ENCODE measurements around the gene DHRSX. TPM values are rescaled to one million over a fixed set of nuclear protein-coding genes. Genes with fewer than 3 reads are reported as not detected.
"Not testable (repeated sequence)": the region's sequence is repeated elsewhere in the genome, so short reads cannot be mapped to it uniquely, and the experiment has no call there.

Gene DHRSX
- total RNA-seq, 1 experiment from 2014 or later: 14.0 TPM

DNA sequence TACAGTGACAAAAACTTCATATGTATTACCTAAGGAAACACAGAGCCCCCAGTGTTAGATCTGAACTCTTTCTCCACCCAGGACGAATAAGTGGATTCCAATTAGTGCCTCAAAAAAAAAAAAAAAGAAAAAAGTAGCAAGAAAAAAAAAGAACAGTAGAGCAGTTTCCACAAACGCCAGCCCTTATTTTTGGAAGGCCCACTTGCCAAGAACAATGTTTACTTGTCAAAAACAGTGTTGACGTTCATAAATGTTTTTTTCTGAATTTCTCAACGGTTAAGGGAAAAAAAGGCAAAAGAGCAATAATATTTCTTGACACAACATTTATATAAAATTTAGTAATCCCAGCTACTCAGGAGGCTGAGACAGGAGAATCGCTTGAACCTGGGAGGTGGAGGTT, 38.7 kb downstream of the DHRSX start:
- no peaks in the 10 kb centered on the region for H3K27me3 ChIP-seq (ENCODE audit: low read length)
- peaks cover 11% of the 10 kb centered on the region for H3K79me2 ChIP-seq (ENCODE audit: low read length)
- no peak overlapping the region for H3K4me2 ChIP-seq (ENCODE audit: low read depth, low read length, poor library complexity, severe bottlenecking)
- no peaks in the 10 kb centered on the region for H3K36me3 ChIP-seq (ENCODE audit: insufficient read depth, low read length)
- H3K4me1 ChIP-seq (ENCODE audit: low read length): no peaks in the 10 kb centered on the region
- no peak overlapping the region for H3K9ac ChIP-seq (ENCODE audit: low read length)
- H3K4me3 ChIP-seq (ENCODE audit: low read length): no peak overlapping the region
- no peak overlapping the region for H3K27ac ChIP-seq (ENCODE audit: low read length)
- H4K20me1 ChIP-seq (ENCODE audit: insufficient read depth, low read depth, low read length): no peaks in the 10 kb centered on the region
- no peak overlapping the region for H2AFZ ChIP-seq (ENCODE audit: low read length)
- no peak for DNase-seq
- no peaks in the 10 kb centered on the region for H3K9me2 ChIP-seq (replicated peaks; ENCODE audit: insufficient read depth, low read length)
- H3K9me3 ChIP-seq (ENCODE audit: low read length): no peaks in the 10 kb centered on the region

DNA sequence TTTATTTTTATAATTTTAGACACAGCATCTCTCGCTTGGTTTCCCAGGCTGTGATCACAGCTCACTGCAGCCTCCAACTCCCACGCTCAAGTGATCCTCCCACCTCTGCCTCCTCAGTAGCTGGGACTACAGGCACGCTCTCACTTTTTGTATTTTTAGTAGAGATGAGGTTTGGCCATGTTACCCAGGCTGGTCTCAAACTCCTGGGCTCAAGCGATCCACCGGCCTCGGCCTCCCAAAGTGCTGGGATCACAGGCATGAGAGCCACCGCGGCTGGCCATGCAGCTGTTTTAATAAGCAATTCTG, 39.1 kb downstream of the DHRSX start:
- Histone ChIP-seq H3K4me3 (ENCODE audit: low read length) (no peak overlapping the region), H3K36me3 (ENCODE audit: insufficient read depth, low read length) (no peaks in the 10 kb centered on the region), H3K4me1 (ENCODE audit: low read length) (no peaks in the 10 kb centered on the region), H3K27ac (ENCODE audit: low read length) (no peak overlapping the region), H3K27me3 (ENCODE audit: low read length) (no peaks in the 10 kb centered on the region), H3K9me2 (replicated peaks; ENCODE audit: insufficient read depth, low read length) (no peaks in the 10 kb centered on the region), H2AFZ (ENCODE audit: low read length) (no peak overlapping the region), H3K9me3 (ENCODE audit: low read length) (no peaks in the 10 kb centered on the region), H3K9ac (ENCODE audit: low read length) (no peak overlapping the region), H4K20me1 (ENCODE audit: insufficient read depth, low read depth, low read length) (no peaks in the 10 kb centered on the region), H3K79me2 (ENCODE audit: low read length) (peaks cover 12% of the 10 kb centered on the region), H3K4me2 (ENCODE audit: low read depth, low read length, poor library complexity, severe bottlenecking) (no peak overlapping the region)
- no peak for DNase-seq

DNA sequence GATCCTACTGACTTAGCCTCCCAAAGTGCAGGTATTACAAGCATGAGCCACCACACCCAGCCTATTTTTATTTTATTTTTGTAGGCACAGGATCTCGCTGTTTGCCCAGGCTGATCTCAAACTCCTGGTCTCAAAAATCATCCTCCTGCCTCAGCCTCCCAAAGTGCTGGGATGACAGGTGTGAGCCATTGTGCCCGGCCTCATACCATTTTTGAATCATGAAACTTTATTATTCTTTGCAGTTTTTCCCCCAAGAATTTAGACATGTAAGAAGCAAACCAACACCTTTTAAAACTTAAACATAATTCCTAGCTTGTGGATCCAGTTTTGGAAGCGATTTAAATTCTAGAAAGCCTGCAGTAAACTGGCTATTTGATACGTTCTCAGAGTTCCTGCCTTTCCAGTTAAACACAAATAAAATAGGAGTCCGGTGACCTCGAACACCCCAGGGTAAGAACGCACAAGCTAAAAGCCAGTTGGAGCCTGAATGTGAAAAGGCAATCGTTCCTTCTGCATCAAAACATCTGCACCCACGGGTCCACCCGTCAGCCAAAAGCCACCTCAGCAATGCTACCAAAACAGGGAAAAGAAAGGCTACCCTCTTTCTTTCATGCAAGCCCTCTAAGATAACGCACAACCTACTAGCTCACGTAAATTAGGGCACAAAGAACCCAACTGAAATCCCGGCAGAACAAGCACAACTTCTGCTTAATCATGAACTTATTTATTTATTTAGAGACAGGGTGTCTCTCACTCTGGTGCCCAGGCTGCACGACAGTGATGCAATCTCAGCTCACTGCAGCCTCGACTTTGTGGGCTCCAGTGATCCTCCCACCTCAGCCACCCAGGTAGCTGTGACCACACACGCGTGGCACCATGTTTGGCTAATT, 39.7 kb downstream of the DHRSX start:
- H3K79me2 ChIP-seq (ENCODE audit: low read length): peaks cover 12% of the 10 kb centered on the region
- H3K27ac ChIP-seq (ENCODE audit: low read length); H3K27me3 ChIP-seq (ENCODE audit: low read length); H3K4me3 ChIP-seq (ENCODE audit: low read length); H3K9me2 ChIP-seq (replicated peaks; ENCODE audit: insufficient read depth, low read length); H3K9me3 ChIP-seq (ENCODE audit: low read length); H3K9ac ChIP-seq (ENCODE audit: low read length); H3K36me3 ChIP-seq (ENCODE audit: insufficient read depth, low read length); H3K4me2 ChIP-seq (ENCODE audit: low read depth, low read length, poor library complexity, severe bottlenecking); H4K20me1 ChIP-seq (ENCODE audit: insufficient read depth, low read depth, low read length); H3K4me1 ChIP-seq (ENCODE audit: low read length); H2AFZ ChIP-seq (ENCODE audit: low read length); DNase-seq: not testable (repeated sequence)

DNA sequence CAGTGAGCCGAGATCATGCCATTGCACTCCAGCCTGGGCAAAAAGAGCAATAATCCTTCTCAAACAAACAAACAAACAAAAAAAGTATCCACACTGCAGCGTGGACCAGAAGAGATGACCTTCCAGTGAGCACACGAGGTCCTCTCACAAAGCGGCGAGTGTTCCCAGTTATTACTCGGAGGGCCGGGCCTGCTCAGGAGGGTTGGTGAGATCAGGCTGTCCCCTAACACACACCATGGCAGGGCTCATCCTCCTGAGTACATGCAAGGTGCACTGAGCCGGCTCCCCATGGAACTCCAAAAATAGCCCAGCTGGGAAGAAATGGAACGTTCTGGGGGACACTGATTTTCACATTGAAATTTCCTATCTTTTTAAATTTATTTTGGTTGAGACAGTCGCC, 40.7 kb downstream of the DHRSX start:
- H3K36me3 ChIP-seq (ENCODE audit: insufficient read depth, low read length); H2AFZ ChIP-seq (ENCODE audit: low read length); H3K4me1 ChIP-seq (ENCODE audit: low read length); H3K4me3 ChIP-seq (ENCODE audit: low read length); H3K27me3 ChIP-seq (ENCODE audit: low read length); DNase-seq; H4K20me1 ChIP-seq (ENCODE audit: insufficient read depth, low read depth, low read length); H3K9ac ChIP-seq (ENCODE audit: low read length); H3K9me2 ChIP-seq (replicated peaks; ENCODE audit: insufficient read depth, low read length); H3K9me3 ChIP-seq (ENCODE audit: low read length); H3K27ac ChIP-seq (ENCODE audit: low read length); H3K4me2 ChIP-seq (ENCODE audit: low read depth, low read length, poor library complexity, severe bottlenecking): not testable (repeated sequence)
- H3K79me2 ChIP-seq (ENCODE audit: low read length): peaks cover 12% of the 10 kb centered on the region

DNA sequence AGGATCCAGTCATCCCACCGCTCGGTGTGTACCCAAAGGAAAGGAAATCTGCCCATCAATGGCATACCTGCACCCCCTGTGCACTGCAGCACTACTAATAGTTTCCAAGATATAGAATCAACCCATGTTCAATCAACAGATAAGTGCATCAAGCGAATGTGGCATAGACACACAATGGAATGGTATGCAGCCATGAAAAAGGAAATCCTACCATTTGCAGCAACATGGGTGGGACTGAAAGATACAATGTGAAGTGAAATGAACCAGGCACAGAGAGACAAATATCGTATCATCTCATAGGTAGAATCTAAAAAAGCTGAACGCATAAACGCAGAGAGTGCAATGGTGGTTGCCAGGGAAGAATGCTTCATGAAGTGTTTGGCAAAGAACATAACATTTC, 42.5 kb downstream of the DHRSX start:
- no peaks in the 10 kb centered on the region for H3K9me2 ChIP-seq (replicated peaks; ENCODE audit: insufficient read depth, low read length)
- no peaks in the 10 kb centered on the region for H3K9me3 ChIP-seq (ENCODE audit: low read length)
- no peak overlapping the region for H2AFZ ChIP-seq (ENCODE audit: low read length)
- H3K79me2 ChIP-seq (ENCODE audit: low read length): peaks cover 12% of the 10 kb centered on the region
- H3K4me2 ChIP-seq (ENCODE audit: low read depth, low read length, poor library complexity, severe bottlenecking): no peak overlapping the region
- H3K36me3 ChIP-seq (ENCODE audit: insufficient read depth, low read length): no peaks in the 10 kb centered on the region
- no peaks in the 10 kb centered on the region for H3K4me1 ChIP-seq (ENCODE audit: low read length)
- H3K27me3 ChIP-seq (ENCODE audit: low read length): no peaks in the 10 kb centered on the region
- no peaks in the 10 kb centered on the region for H4K20me1 ChIP-seq (ENCODE audit: insufficient read depth, low read depth, low read length)
- no peak for DNase-seq
- no peak overlapping the region for H3K4me3 ChIP-seq (ENCODE audit: low read length)
- no peak overlapping the region for H3K27ac ChIP-seq (ENCODE audit: low read length)
- H3K9ac ChIP-seq (ENCODE audit: low read length): no peak overlapping the region

DNA sequence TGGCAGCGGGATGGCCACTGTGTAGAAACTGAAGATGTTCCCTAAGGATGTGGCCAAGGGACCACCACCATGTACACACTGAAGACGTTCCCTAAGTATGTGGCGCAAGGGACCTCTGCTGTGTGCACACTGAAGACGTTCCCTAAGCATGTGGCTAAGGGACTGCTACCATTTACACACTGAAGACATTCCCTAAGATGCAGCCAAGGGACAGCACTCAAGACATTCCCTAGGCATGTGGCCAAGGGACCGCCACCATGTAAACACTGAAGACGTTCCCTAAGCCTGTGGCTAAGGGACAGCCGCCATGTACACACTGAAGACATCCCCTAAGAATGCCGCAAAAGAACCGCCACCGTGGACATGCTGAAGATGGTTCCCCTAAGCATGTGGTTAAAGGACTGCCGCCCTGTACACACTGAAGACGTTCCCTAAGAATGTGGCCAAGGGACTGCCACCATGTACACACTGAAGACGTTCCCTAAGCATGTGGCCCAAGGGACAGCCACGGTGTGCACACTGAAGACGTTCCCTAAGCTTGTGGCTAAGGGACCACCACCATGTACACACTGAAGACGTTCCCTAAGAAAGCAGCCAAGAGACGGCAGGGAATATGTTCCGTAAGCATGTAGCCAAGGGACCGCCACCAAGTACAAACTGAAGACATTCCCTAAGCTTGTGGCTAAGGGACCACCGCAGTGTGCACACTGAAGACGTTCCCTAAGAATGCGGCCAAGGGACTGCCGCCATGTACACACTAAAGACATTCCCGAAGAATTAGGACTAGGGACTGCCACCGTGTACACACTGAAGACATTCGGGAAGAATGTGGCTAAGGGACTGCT, 43.3 kb downstream of the DHRSX start:
- H3K9me3 ChIP-seq (ENCODE audit: low read length): no peaks in the 10 kb centered on the region
- no peaks in the 10 kb centered on the region for H3K4me1 ChIP-seq (ENCODE audit: low read length)
- no peak overlapping the region for H3K27ac ChIP-seq (ENCODE audit: low read length)
- no peak overlapping the region for H3K9ac ChIP-seq (ENCODE audit: low read length)
- no peaks in the 10 kb centered on the region for H3K36me3 ChIP-seq (ENCODE audit: insufficient read depth, low read length)
- no peak for DNase-seq
- H3K9me2 ChIP-seq (replicated peaks; ENCODE audit: insufficient read depth, low read length): no peaks in the 10 kb centered on the region
- H4K20me1 ChIP-seq (ENCODE audit: insufficient read depth, low read depth, low read length): no peaks in the 10 kb centered on the region
- no peak overlapping the region for H3K4me2 ChIP-seq (ENCODE audit: low read depth, low read length, poor library complexity, severe bottlenecking)
- H3K4me3 ChIP-seq (ENCODE audit: low read length): no peak overlapping the region
- H2AFZ ChIP-seq (ENCODE audit: low read length): no peak overlapping the region
- H3K79me2 ChIP-seq (ENCODE audit: low read length): peaks cover 16% of the 10 kb centered on the region
- H3K27me3 ChIP-seq (ENCODE audit: low read length): no peaks in the 10 kb centered on the region

DNA sequence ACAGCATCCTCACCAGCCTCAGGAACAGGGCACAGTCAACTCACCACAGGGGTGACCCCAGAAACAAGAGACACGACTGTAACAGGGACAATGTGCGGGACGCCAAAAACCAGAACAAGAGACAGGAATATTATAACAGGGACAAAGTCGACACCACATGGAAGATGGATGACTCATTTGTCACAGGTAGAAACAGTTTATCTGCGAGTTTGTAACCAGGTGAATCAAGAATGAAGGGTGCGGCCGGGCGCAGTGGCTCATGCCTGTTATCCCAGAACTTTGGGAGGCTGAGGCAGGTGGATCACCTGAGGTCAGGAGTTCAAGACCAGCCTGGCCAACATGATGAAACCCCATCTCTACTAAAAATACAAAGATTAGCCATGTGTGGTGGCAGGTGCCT, 44.7 kb downstream of the DHRSX start:
- H3K27me3 ChIP-seq (ENCODE audit: low read length); H3K27ac ChIP-seq (ENCODE audit: low read length); H3K9ac ChIP-seq (ENCODE audit: low read length); H3K9me2 ChIP-seq (replicated peaks; ENCODE audit: insufficient read depth, low read length); H3K36me3 ChIP-seq (ENCODE audit: insufficient read depth, low read length); H3K4me1 ChIP-seq (ENCODE audit: low read length); H4K20me1 ChIP-seq (ENCODE audit: insufficient read depth, low read depth, low read length); H3K4me3 ChIP-seq (ENCODE audit: low read length); H3K4me2 ChIP-seq (ENCODE audit: low read depth, low read length, poor library complexity, severe bottlenecking); H2AFZ ChIP-seq (ENCODE audit: low read length); H3K9me3 ChIP-seq (ENCODE audit: low read length); DNase-seq: not testable (repeated sequence)
- H3K79me2 ChIP-seq (ENCODE audit: low read length): peaks cover 19% of the 10 kb centered on the region

DNA sequence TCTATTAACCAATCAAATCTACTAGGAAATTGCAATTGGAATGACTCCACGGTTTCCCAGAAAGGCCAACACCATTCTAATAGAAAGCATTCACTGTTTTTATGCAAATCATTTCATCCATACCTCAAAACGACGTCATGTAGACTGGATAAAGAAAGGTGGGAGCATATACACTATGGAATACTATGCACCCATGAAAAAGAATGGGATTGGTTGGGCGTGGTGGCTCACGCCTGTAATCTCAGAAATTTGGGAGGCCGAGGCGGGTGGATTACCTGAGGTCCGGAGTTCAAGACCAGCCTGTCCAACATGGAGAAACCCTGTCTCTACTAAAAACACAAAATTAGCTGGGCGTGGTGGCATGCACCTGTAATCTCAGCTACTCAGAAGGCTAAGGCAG, 46.2 kb downstream of the DHRSX start:
- H3K9me2 ChIP-seq (replicated peaks; ENCODE audit: insufficient read depth, low read length); H2AFZ ChIP-seq (ENCODE audit: low read length); H3K9ac ChIP-seq (ENCODE audit: low read length); H3K27me3 ChIP-seq (ENCODE audit: low read length); DNase-seq; H3K27ac ChIP-seq (ENCODE audit: low read length); H3K4me2 ChIP-seq (ENCODE audit: low read depth, low read length, poor library complexity, severe bottlenecking); H3K4me1 ChIP-seq (ENCODE audit: low read length); H3K36me3 ChIP-seq (ENCODE audit: insufficient read depth, low read length); H3K9me3 ChIP-seq (ENCODE audit: low read length); H4K20me1 ChIP-seq (ENCODE audit: insufficient read depth, low read depth, low read length); H3K4me3 ChIP-seq (ENCODE audit: low read length): not testable (repeated sequence)
- peaks cover 19% of the 10 kb centered on the region for H3K79me2 ChIP-seq (ENCODE audit: low read length)
